Stimulated activated CD8-positive, alpha-beta memory T cell treated with anti-CD3 and anti-CD28 coated beads, Interleukin-15, amount 100 ng/mL, for 24 hours (primary cell): ENCODE data around the gene PTEN.

Experiments used
- DNase-seq: peaks from one replicate; pipeline ENCODE4 v3.0.0-alpha.2; 2020; ENCODE audit warnings: low read depth

The PTEN gene

GRCh38 chr10:87921931-87922688 is 58.7 kb downstream of the PTEN start:
- no peak for DNase-seq

- DNase-seq: no peak
Observed at GRCh38 chr10:87923233-87923632, 59.8 kb downstream of the PTEN start.

GRCh38 chr10:87925570-87925969 is 62.1 kb downstream of the PTEN start:
- no peak for DNase-seq

- no peak for DNase-seq
Observed at GRCh38 chr10:87927091-87927490, 63.7 kb downstream of the PTEN start.

- no peak for DNase-seq
Observed at GRCh38 chr10:87928996-87929395, 65.6 kb downstream of the PTEN start.

- no peak for DNase-seq
Observed at GRCh38 chr10:87930141-87930540, 66.7 kb downstream of the PTEN start.

GRCh38 chr10:87930934-87931835 is 67.8 kb downstream of the PTEN start:
- DNase-seq: no peak

GRCh38 chr10:87931836-87932230 is 68.4 kb downstream of the PTEN start:
- DNase-seq: no peak

GRCh38 chr10:87935290-87936141 is 72.1 kb downstream of the PTEN start:
- no peak for DNase-seq

- DNase-seq: no peak
Observed at GRCh38 chr10:87940210-87940609, 76.8 kb downstream of the PTEN start.

- no peak for DNase-seq
Observed at GRCh38 chr10:87942884-87943527, 79.6 kb downstream of the PTEN start.

- DNase-seq: no peak
Observed at GRCh38 chr10:87945984-87946383, 82.6 kb downstream of the PTEN start.

GRCh38 chr10:87952612-87953011 is 89.2 kb downstream of the PTEN start:
- no peak for DNase-seq

GRCh38 chr10:87956055-87956454 is 92.6 kb downstream of the PTEN start:
- DNase-seq: no peak

- DNase-seq: no peak
Observed at GRCh38 chr10:87957702-87958101, 94.3 kb downstream of the PTEN start.

GRCh38 chr10:87960230-87960629 is 96.8 kb downstream of the PTEN start:
- no peak for DNase-seq

GRCh38 chr10:87961314-87961713 is 97.9 kb downstream of the PTEN start:
- no peak for DNase-seq

GRCh38 chr10:87966459-87966858 is 103.0 kb downstream of the PTEN start:
- no peak for DNase-seq

- no peak for DNase-seq
Observed at GRCh38 chr10:87973635-87974034, 110.2 kb downstream of the PTEN start.

- no peak for DNase-seq
Observed at GRCh38 chr10:87974130-87974529, 110.7 kb downstream of the PTEN start.

GRCh38 chr10:87974769-87975168 is 111.3 kb downstream of the PTEN start:
- no peak for DNase-seq
